ENCODE measurements around the gene DGKI. TPM values are rescaled to one million over a fixed set of nuclear protein-coding genes. Genes with fewer than 3 reads are reported as not detected.

The DGKI gene
- total and polyA plus RNA-seq, 2 of the 13 experiments (the other 11 are each of a cell fraction or from before 2014, with no cell fraction given): 0.09 to 0.17 TPM

DNA sequence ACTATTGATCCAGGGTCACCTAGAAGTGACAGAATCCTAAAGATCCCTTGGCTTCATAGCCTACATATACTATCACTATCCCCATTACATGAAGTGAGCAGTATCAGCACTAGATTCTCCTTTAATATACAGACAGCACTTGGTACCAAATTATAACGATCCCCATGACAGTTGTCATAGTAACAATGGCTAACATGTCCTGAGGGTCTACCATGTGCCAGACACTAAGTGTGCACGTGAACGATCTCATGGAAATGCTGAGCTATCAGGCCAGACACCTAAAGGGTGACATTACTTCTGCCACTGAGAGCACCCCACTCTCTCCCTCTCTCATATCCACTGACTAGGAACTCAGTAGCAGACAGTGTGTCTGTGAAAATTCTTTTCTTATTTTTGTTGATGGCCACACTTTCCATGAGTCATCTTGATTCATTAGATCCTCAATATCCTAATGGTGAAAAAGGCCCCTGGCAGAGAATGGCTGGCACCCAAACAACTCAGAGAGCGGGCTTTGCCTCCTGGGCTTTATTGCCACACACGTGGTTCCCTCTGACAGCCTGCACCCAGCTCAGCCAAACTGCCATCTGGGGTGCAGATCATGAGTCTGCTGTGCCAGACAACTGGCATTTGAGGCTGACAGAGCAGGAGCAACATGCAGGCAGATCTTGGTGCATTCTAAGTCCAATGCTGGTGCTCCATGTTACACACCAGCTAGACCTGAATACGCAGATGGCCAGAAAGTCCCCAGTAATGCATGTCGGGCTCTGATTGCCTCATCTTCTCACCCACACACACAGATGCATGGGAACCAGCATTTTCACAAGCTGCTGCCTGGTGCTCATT, 176.3 kb downstream of the DGKI start:
- Histone ChIP-seq H3K79me2 (ENCODE audit: insufficient read depth, low read length) (no peaks in the 10 kb centered on the region), H3K27me3 (ENCODE audit: control insufficient read depth in 1 of 2, insufficient read depth in 2 of 2, low read length in 2 of 2) (peaks cover 0 to 54% of the 10 kb centered on the region in 2 experiments; a peak in 4 of 5 replicates), H4K20me1 (ENCODE audit: insufficient read depth, low read length) (no peaks in the 10 kb centered on the region), H3K36me3 (replicated peaks in 1 of 2; ENCODE audit: control insufficient read depth in 1 of 2, insufficient read depth in 2 of 2, low read length in 2 of 2) (no peaks in the 10 kb centered on the region), H3K9ac (ENCODE audit: insufficient read depth, low read depth, low read length) (no peak overlapping the region), H2AFZ (ENCODE audit: low read length) (no peak overlapping the region), H3K4me3 (replicated peaks in 1 of 3; ENCODE audit: insufficient read depth in 1 of 3, low read depth in 2 of 3, low read length in 3 of 3) (no peak overlapping the region), H3K4me1 (ENCODE audit: insufficient read depth, low read length) (no peaks in the 10 kb centered on the region), H3K4me2 (ENCODE audit: low read depth, low read length) (no peak overlapping the region), H3K27ac (ENCODE audit: extremely low read length, insufficient read depth, low read length) (no peak overlapping the region), H3K9me3 (ENCODE audit: low read length) (no peaks in the 10 kb centered on the region)
- DNase-seq (ENCODE audit: low spot score) (no peak), FAIRE-seq (no peak), ATAC-seq (no peak)
- intact Hi-C loops (cut with micrococcal nuclease; ENCODE audit: unreplicated experiment) (no loop called here), in situ Hi-C loops (cut with HindIII; ENCODE audit: extremely low pct_ligation_motif_present, low pct_unique_long_range_greater_than_20kb) (no loop called here)
- BruUV-seq (replicated peaks): no TSS peak
- ChIA-PET CTCF (ENCODE audit: low intra/inter-chr PET ratio, low total read pairs) (no interaction called here), POLR2A (no interaction called here)
- 3% methylated on average over 3 of the region's 7 CpGs for WGBS (ENCODE audit: low lambda C conversion rate)
- TF ChIP-seq, protein P1, sequence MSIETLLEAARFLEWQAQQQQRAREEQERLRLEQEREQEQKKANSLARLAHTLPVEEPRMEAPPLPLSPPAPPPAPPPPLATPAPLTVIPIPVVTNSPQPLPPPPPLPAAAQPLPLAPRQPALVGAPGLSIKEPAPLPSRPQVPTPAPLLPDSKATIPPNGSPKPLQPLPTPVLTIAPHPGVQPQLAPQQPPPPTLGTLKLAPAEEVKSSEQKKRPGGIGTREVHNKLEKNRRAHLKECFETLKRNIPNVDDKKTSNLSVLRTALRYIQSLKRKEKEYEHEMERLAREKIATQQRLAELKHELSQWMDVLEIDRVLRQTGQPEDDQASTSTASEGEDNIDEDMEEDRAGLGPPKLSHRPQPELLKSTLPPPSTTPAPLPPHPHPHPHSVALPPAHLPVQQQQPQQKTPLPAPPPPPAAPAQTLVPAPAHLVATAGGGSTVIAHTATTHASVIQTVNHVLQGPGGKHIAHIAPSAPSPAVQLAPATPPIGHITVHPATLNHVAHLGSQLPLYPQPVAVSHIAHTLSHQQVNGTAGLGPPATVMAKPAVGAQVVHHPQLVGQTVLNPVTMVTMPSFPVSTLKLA (IDR thresholded peaks at IDR 0.05): peak; percentile 28
- TF ChIP-seq AHR (CRISPR knock-in tag; IDR thresholded peaks at IDR 0.05): no peak
- no peak for TF ChIP-seq SMC3 (IDR thresholded peaks at IDR 0.05; ENCODE audit: low read length)

- H3K79me2 ChIP-seq (ENCODE audit: insufficient read depth, low read length): no peaks in the 10 kb centered on the region
- no peak overlapping the region for H3K9ac ChIP-seq (ENCODE audit: insufficient read depth, low read depth, low read length)
- no peak for TF ChIP-seq ZNF331 (CRISPR knock-in tag; IDR thresholded peaks at IDR 0.05)
- intact Hi-C loops (cut with micrococcal nuclease; ENCODE audit: unreplicated experiment): no loop called here
- BruUV-seq (replicated peaks): no TSS peak
- H3K27me3 ChIP-seq (ENCODE audit: control insufficient read depth in 1 of 2, insufficient read depth in 2 of 2, low read length in 2 of 2): peaks cover 0 to 58% of the 10 kb centered on the region in 2 experiments; a peak in 4 of 5 replicates
- H3K9me3 ChIP-seq (ENCODE audit: low read length): no peaks in the 10 kb centered on the region
- H3K4me1 ChIP-seq (ENCODE audit: insufficient read depth, low read length): no peaks in the 10 kb centered on the region
- WGBS (ENCODE audit: low lambda C conversion rate): 0% methylated on average over 2 of the region's 2 CpGs
- DNase-seq (ENCODE audit: low spot score): no peak
- CTCF ChIA-PET (ENCODE audit: low intra/inter-chr PET ratio, low total read pairs): no interaction called here
- no peak overlapping the region for H3K4me3 ChIP-seq (replicated peaks in 1 of 3; ENCODE audit: insufficient read depth in 1 of 3, low read depth in 2 of 3, low read length in 3 of 3)
- no peak overlapping the region for H2AFZ ChIP-seq (ENCODE audit: low read length)
- ATAC-seq: no peak
- FAIRE-seq: no peak
- H3K27ac ChIP-seq (ENCODE audit: extremely low read length, insufficient read depth, low read length): no peak overlapping the region
- H3K4me2 ChIP-seq (ENCODE audit: low read depth, low read length): no peak overlapping the region
- in situ Hi-C loops (cut with HindIII; ENCODE audit: extremely low pct_ligation_motif_present, low pct_unique_long_range_greater_than_20kb): no loop called here
- H3K36me3 ChIP-seq (replicated peaks in 1 of 2; ENCODE audit: control insufficient read depth in 1 of 2, insufficient read depth in 2 of 2, low read length in 2 of 2): no peaks in the 10 kb centered on the region
- no peaks in the 10 kb centered on the region for H4K20me1 ChIP-seq (ENCODE audit: insufficient read depth, low read length)
- POLR2A ChIA-PET: no interaction called here
These were observed 177.1 kb downstream of the DGKI start for GRCh38 chr7:137669706-137670105.
